Rectal smooth muscle tissue (tissue), 1 donor: ENCODE results near the gene HACD2.

Experiments used
- H3K27ac ChIP-seq: one replicate; pipeline ENCODE4 v1.7.0; 2013; ENCODE audit warnings: low read depth, low read length, inconsistent platforms
- H3K27me3 ChIP-seq: one replicate; pipeline ENCODE4 v1.7.0; 2013; ENCODE audit warnings: low read length; ENCODE audit not compliant: control insufficient read depth, insufficient read depth
- H3K36me3 ChIP-seq: one replicate; pipeline ENCODE4 v1.7.0; 2013; ENCODE audit warnings: low read length; ENCODE audit not compliant: control insufficient read depth, insufficient read depth
- H3K4me1 ChIP-seq: one replicate; pipeline ENCODE4 v1.7.0; 2013; ENCODE audit warnings: low read length; ENCODE audit not compliant: control insufficient read depth, insufficient read depth
- H3K4me3 ChIP-seq: one replicate; pipeline ENCODE4 v1.7.0; 2013; ENCODE audit warnings: low read length
- H3K9ac ChIP-seq: one replicate; pipeline ENCODE4 v1.7.0; 2013; ENCODE audit warnings: low read length

The HACD2 gene

DNA sequence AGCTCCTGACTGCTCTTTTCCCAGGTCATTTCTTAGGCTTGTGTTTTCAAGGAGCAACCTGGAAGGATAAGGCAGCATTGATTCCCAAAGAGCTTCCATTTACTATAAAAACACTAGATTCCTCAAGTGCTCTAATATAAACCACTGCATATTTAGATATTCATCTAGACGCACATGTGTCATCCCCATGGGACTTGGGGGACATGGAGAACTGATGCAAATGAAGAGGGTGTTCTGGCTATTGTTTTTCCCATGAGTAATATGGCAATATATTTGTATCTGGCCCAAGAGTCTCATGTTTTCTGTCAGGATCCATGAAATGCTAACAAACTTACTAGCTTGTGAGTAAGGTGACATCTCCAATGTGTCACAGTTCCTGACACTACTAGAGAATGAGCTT is 31.3 kb downstream of the HACD2 start:
- H3K27me3 ChIP-seq = no peaks in the 10 kb centered on the region
- H3K9ac ChIP-seq = no peak overlapping the region
- H3K4me3 ChIP-seq = no peak overlapping the region
- H3K4me1 ChIP-seq = no peaks in the 10 kb centered on the region
- no peak overlapping the region for H3K27ac ChIP-seq
- peaks cover 4% of the 10 kb centered on the region for H3K36me3 ChIP-seq

DNA sequence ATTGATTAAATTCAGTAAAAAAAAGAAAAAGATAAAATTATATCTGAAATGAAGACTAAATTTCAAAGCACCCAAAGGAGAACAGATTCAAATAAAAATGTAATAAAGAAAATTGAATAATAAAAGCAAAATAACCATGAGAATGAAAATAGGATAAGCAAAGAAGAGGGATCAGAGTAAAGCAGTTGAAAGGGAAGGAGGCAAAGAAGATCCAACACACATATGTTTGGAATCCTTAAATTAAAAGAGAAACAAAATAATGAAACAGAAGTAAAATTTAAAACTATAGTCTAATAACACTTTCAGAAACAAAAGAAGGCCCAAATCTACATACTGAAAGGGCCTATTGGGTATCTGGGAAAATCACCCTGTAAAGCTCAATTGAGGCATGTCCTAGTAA is 32.1 kb downstream of the HACD2 start:
- Histone ChIP-seq H3K4me1 (peaks cover 6% of the 10 kb centered on the region), H3K36me3 (peaks cover 4% of the 10 kb centered on the region), H3K9ac (no peak overlapping the region), H3K27me3 (no peaks in the 10 kb centered on the region), H3K4me3 (no peak overlapping the region), H3K27ac (no peak overlapping the region)

DNA sequence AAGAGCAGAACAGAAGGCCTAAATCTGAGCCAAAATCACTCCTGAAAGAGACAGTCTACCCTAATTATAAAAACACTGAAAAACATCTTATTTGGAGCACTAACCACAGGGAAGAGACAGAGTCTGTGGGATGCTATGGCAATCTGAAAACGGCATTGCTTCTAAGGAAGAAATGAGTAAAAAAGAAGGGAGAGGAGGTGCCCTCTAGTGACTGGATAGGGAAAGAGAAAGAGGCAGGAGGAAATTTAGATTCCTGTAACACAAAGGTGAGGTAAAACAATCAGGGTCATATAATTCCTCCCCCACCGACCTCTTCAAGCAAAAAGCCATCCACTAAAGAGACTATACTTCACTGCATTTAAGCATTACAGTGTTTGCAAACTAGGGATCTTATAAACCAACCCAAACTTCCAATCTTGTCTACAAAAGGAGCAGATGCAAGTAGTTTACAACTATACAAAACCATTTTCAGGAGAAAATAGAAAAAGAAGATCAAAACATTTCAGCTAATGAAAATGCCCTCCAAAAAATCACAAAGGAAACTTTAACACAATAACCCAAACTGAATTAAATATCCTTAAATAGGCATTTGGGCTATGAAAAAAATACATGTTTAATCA is 32.6 kb downstream of the HACD2 start:
- peaks cover 10% of the 10 kb centered on the region for H3K4me1 ChIP-seq
- no peak overlapping the region for H3K9ac ChIP-seq
- H3K27ac ChIP-seq = no peak overlapping the region
- H3K4me3 ChIP-seq = no peak overlapping the region
- H3K27me3 ChIP-seq = no peaks in the 10 kb centered on the region
- H3K36me3 ChIP-seq = peaks cover 4% of the 10 kb centered on the region

DNA sequence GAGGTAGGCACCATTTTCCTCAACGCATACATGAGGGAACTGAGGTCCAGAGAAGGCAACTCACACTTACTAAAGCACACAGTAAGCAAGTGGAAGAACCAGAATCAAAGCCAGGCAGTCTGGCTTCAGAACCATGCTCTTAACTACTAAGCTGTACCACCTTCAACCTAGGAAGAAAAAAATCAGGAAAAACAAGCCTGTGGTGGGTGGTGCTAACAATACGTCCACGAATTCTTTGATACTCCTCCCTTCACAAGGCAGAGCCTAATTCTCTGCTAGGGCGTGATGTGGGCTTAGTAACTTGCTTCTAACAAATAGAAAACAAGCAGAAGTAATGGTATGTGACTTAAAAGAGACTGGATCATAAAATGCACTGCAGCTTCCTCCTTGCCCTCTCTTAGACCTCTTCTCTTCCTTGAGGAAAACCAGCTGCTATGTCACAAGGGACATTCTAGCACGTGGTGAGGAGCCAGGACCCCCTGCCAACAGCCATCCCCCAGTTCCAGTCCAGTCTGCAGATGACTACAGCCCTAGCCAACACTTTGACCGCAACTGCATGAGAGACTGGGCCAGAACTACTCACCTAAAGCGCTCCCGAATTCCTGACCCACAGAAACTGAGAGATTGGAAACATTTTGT is 36.9 kb downstream of the HACD2 start:
- Histone ChIP-seq H3K27me3 (no peaks in the 10 kb centered on the region), H3K36me3 (peaks cover 4% of the 10 kb centered on the region), H3K4me1 (peaks cover 14% of the 10 kb centered on the region), H3K4me3 (no peak overlapping the region), H3K27ac (no peak overlapping the region), H3K9ac (no peak overlapping the region)

DNA sequence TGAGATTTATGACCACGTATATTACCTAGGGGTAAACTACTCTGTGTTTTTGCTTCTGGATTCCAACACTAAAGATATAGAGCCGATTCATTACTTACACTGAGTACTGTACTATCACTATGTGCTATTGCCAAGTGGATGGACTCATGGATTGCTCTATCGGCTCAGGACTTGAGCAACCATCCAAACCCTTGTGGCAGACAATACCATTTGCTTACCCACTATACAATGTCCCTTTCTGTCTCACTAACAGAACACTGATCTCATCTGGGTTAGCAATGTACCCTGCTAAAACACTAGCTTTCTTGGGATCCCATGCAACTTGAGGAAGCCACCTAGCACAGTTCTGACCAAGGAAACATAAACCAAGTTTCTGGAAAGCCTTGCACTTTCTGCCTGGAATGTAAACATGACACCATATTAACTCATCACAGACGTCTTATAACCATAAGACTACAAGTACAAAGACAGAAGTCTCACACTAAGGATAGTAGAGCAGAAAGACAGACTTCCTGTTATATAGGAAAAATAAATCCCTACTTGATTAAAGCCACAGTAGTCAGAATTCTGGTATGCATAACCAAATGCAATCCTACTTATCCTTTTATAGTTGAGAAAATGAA is 38.6 kb downstream of the HACD2 start:
- Histone ChIP-seq H3K4me3 (no peak overlapping the region), H3K27ac (no peak overlapping the region), H3K27me3 (no peaks in the 10 kb centered on the region), H3K9ac (no peak overlapping the region), H3K4me1 (peaks cover 14% of the 10 kb centered on the region), H3K36me3 (peaks cover 4% of the 10 kb centered on the region)

DNA sequence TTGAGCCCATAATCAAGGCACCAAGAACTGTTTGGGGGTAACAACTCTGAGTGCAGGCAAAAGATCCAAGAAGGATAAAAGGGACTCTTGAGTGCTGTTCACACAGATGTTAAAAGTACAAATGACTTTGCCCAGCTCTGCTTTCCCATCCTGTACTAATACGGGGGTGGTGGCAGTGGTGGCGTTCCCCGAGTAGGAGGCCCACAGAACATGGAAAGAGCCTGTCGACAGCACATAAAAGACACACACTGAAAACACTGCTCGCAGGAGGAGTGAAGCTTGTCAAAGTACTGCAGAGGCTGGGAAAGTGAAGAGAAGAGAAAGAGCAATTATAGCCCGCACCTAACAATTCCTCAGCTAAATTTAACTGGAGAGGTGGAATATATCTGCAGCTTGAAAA is 40.9 kb downstream of the HACD2 start:
- H3K27me3 ChIP-seq = no peaks in the 10 kb centered on the region
- no peaks in the 10 kb centered on the region for H3K36me3 ChIP-seq
- H3K4me3 ChIP-seq = no peak overlapping the region
- no peak overlapping the region for H3K9ac ChIP-seq
- peaks cover 14% of the 10 kb centered on the region for H3K4me1 ChIP-seq
- no peak overlapping the region for H3K27ac ChIP-seq

DNA sequence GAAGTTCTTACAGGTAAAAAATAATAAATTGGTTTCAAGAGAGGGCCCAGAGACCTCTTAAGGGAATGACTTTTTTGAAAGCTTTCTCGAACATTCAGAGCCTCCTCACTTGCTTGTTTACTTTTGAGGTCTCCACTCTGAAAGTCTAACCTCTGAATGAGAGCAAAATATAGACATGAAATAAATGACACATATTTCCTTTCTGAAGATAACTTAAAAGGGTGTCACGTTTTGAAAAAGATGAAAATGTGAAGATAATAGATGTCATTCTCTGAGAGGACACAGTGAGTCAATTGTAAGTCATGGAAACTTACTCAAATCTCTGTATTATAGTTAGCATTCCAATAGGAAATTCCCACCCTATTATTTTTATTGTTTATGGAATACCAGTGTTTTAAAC is 44.6 kb downstream of the HACD2 start:
- H3K27me3 ChIP-seq = no peaks in the 10 kb centered on the region
- H3K9ac ChIP-seq = no peak overlapping the region
- H3K27ac ChIP-seq = no peak overlapping the region
- H3K4me1 ChIP-seq = no peaks in the 10 kb centered on the region
- H3K36me3 ChIP-seq = no peaks in the 10 kb centered on the region
- H3K4me3 ChIP-seq = no peak overlapping the region

DNA sequence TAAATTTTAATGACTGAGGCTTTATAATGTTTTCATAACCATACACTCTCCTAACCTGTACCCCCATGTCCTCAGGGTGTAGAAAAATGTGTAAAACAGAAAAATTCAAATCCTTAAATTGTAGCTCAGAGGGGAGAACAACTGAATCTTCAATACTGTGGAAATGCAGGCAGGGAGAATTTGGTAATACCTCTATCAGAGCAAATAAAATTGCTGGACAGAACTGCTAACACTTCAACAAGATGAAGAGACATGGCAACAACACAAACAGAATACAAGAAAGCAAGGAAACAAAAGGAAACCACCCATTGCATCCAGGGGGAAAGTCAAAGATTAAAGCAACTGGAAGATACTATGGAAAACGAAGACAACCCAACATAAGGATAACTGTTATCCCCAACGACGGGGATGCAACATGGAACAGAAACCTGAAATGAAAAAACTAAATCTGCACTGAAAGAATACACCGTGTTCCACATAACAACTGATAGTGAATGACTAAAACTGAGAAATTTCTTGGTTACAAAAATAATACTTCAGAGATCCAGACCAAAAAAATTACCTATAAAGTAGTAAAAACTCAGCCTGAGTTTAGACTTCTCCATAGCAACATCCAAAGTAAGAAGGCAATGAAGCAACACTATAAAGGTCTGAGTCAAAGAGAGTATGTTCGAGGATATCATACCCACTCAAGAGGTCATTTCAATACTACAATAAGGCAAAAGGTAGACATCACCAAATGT is 48.5 kb downstream of the HACD2 start:
- no peaks in the 10 kb centered on the region for H3K27me3 ChIP-seq
- H3K27ac ChIP-seq = no peak overlapping the region
- no peak overlapping the region for H3K4me3 ChIP-seq
- H3K9ac ChIP-seq = no peak overlapping the region
- no peaks in the 10 kb centered on the region for H3K4me1 ChIP-seq
- H3K36me3 ChIP-seq = no peaks in the 10 kb centered on the region

DNA sequence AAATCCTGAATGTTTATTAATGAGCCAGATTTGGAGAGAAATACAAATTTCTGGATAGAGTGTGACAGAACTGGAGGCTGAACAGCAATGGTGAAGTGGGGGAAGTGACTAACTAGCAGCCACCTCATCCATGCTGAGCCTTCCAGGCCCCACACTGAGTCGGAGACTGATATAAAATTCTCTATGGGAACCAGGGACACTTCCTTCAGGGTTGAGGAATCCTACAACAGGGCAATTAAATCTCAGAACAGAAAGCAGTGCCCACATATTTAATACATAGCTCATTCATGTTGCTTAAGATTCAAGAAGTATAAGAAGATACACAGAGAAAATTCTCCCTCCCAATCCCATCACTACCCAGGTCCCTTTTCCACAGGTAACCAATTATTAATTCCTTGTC is 49.3 kb downstream of the HACD2 start:
- H3K4me3 ChIP-seq = no peak overlapping the region
- H3K4me1 ChIP-seq = no peaks in the 10 kb centered on the region
- no peak overlapping the region for H3K27ac ChIP-seq
- H3K27me3 ChIP-seq = no peaks in the 10 kb centered on the region
- H3K36me3 ChIP-seq = no peaks in the 10 kb centered on the region
- no peak overlapping the region for H3K9ac ChIP-seq

DNA sequence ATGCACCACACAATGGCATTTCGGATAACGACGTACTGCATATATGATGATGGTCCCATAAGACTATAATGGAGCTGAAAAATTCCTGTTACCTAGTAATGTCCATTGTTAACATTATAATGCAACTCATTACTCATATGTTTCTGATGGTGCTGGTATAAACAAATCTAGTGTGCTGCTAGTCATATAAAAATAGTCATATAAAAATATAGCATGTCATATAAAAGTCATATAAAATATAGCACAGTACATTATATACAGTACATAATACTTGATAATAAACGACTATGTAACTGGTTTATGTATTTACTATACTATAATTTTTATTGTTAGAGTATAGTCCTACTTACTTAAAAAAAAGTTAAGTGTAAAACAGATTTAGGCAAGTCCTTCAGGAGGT is 50.6 kb downstream of the HACD2 start:
- no peak overlapping the region for H3K9ac ChIP-seq
- no peaks in the 10 kb centered on the region for H3K4me1 ChIP-seq
- H3K27me3 ChIP-seq = no peaks in the 10 kb centered on the region
- H3K4me3 ChIP-seq = no peak overlapping the region
- no peak overlapping the region for H3K27ac ChIP-seq
- no peaks in the 10 kb centered on the region for H3K36me3 ChIP-seq

DNA sequence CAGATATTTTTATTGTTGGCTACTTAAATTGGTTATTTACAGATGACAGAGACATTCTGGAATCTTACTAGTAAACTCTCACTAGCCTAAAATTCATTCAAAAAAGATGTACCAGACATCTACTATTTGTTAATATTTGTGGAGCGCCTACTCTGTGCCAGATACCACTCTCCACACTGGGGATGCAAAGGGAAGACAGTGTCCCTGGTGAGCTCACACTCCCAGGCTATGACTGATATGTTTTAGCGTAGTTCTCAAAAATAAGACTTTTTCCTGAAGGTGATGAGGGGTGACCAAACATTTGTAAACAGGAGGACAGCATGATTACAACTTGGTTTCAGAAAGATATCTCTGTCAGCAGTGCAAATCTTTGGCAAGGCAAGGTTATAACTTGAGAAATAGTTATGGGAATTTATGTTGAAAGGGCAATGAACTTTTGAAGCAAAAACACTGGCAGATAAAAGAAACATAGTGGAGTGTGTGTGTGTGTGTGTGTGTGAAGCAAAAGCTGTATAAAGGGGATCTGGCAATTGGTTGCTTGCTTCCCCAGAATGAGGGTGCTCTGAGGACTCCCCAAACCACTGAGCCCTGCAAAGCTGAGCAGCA is 51.2 kb downstream of the HACD2 start:
- Histone ChIP-seq H3K36me3 (no peaks in the 10 kb centered on the region), H3K4me1 (no peaks in the 10 kb centered on the region), H3K9ac (no peak overlapping the region), H3K27me3 (no peaks in the 10 kb centered on the region), H3K4me3 (no peak overlapping the region), H3K27ac (no peak overlapping the region)

DNA sequence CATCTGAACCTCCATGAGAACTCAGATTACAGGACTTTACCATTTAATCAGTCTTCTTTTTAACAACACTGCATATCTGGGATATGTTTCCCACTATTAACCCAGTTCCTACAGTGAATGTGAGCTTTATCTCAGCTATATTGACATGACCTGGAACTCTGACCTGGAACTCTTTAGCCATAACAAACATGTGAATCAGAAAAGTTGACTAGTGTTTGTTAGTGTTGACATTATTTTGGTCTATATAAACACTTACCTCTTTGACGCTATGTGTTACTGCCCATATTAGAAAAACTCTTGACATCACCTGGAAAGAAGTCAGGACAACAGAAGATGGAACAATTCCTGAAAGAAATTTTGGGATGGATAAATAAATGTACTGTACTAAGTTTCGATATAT is 56.7 kb downstream of the HACD2 start:
- peaks cover 7% of the 10 kb centered on the region for H3K36me3 ChIP-seq
- no peak overlapping the region for H3K4me3 ChIP-seq
- H3K4me1 ChIP-seq = no peaks in the 10 kb centered on the region
- H3K9ac ChIP-seq = no peak overlapping the region
- no peak overlapping the region for H3K27ac ChIP-seq
- H3K27me3 ChIP-seq = no peaks in the 10 kb centered on the region
